HuH-7 (cell line): ENCODE data around the gene DMXL1.
A peak's percentile ranks its signal among the peaks of the same experiment; 100 is the strongest.

ENCODE experiments used
- DNase-seq: peaks from one replicate; pipeline ENCODE4 v3.0.0; 2011; ENCODE audit warnings: low spot score

The DMXL1 gene

GRCh38 chr5:119270960-119271757 lies 200.3 kb downstream of the DMXL1 start:
- DNase-seq, result no peak

- DNase-seq, result no peak
Measured at GRCh38 chr5:119271758-119272730, 201.2 kb downstream of the DMXL1 start.

GRCh38 chr5:119273391-119273839 lies 202.5 kb downstream of the DMXL1 start:
- DNase-seq, result no peak

- peak; percentile 14 for DNase-seq
Measured at GRCh38 chr5:119274030-119274766, 203.3 kb downstream of the DMXL1 start.

- DNase-seq, result no peak
Measured at GRCh38 chr5:119274767-119275130, 203.9 kb downstream of the DMXL1 start.

GRCh38 chr5:119275146-119275545 lies 204.3 kb downstream of the DMXL1 start:
- DNase-seq, result no peak

- no peak for DNase-seq
Measured at GRCh38 chr5:119275601-119276173, 204.8 kb downstream of the DMXL1 start.

GRCh38 chr5:119276978-119277377 lies 206.1 kb downstream of the DMXL1 start:
- no peak for DNase-seq

GRCh38 chr5:119279093-119279492 lies 208.2 kb downstream of the DMXL1 start:
- no peak for DNase-seq

GRCh38 chr5:119280380-119280779 lies 209.5 kb downstream of the DMXL1 start:
- no peak for DNase-seq

GRCh38 chr5:119282628-119283027 lies 211.7 kb downstream of the DMXL1 start:
- DNase-seq, result no peak

GRCh38 chr5:119284031-119284430 lies 213.1 kb downstream of the DMXL1 start:
- no peak for DNase-seq

- no peak for DNase-seq
Measured at GRCh38 chr5:119285070-119285916, 214.4 kb downstream of the DMXL1 start.

- no peak for DNase-seq
Measured at GRCh38 chr5:119286511-119287488, 215.9 kb downstream of the DMXL1 start.

GRCh38 chr5:119287547-119288111 lies 216.7 kb downstream of the DMXL1 start:
- no peak for DNase-seq

- DNase-seq, result no peak
Measured at GRCh38 chr5:119288379-119289033, 217.6 kb downstream of the DMXL1 start.

GRCh38 chr5:119289438-119290044 lies 218.7 kb downstream of the DMXL1 start:
- DNase-seq, result no peak

GRCh38 chr5:119290161-119290569 lies 219.3 kb downstream of the DMXL1 start:
- no peak for DNase-seq
